Spleen (tissue), 7 donors: ENCODE results near the gene LRSAM1.

Experiments used
- CTCF ChIP-seq, 11 experiments: fragments of 200-600 bp in 7 of 11; fragments of 450-650 bp in 4 of 11; sonication (generic) in 4 of 11; IDR thresholded peaks in 8 of 11; conservative IDR thresholded peaks in 3 of 11; 1 replicate in 7 of 11; 2 replicates in 4 of 11; pipeline versions ENCODE4 v1.4.0 to v1.8.0; 2016 to 2021; ENCODE audit warnings: antibody characterized with exemption in 11 of 11, inconsistent platforms in 4 of 11, mild to moderate bottlenecking in 1 of 11
- POLR2A ChIP-seq, 3 donors: fragments of 450-650 bp; IDR thresholded peaks; one replicate each; pipeline ENCODE4 v1.5.1; 2017; ENCODE audit warnings: antibody characterized with exemption in 3 of 3, mild to moderate bottlenecking in 1 of 3
- POLR2AphosphoS5 ChIP-seq, 3 donors: sonication (generic); formaldehyde crosslinking; IDR thresholded peaks; one replicate each; pipeline ENCODE4 v1.5.1; 2017; ENCODE audit warnings: antibody characterized with exemption in 3 of 3
- donor health status: DM: no; HTN: no; CAD: no; lungs with moderate emphysema.
- donor health status: DM: no; HTN: no; CAD: no.
- donor health status: DM: no; HTN: no; CAD: no.

GRCh38 chr9:127503947-127504886, 52.9 kb downstream of the LRSAM1 start:
- peak; percentile 72 to 91 (median 88) for TF ChIP-seq CTCF (IDR thresholded peaks at IDR 0.05 in 8 of 11, conservative IDR thresholded peaks at IDR 0.05 in 3 of 11)
- TF ChIP-seq POLR2A (IDR thresholded peaks at IDR 0.05), result no peak
- TF ChIP-seq POLR2AphosphoS5 (IDR thresholded peaks at IDR 0.05), result peak; percentile 43 to 72 (median 69)
